Smooth muscle cell (in vitro differentiated cells): ENCODE data around the gene PIK3R2. TPM values are rescaled to one million over a fixed set of nuclear protein-coding genes. Genes with fewer than 3 reads are reported as not detected.
"Not testable (repeated sequence)": the region's sequence is repeated elsewhere in the genome, so short reads cannot be mapped to it uniquely, and the experiment has no call there.

Experiments used
- DNase-seq: peaks from one replicate; lab custom pipeline; 2025; ENCODE audit not compliant: unreplicated experiment; lab: John Stamatoyannopoulos, UW
- H2AFZ ChIP-seq: fragments of 200-600 bp; sonication (generic); 2 replicates; pipeline ENCODE4 v1.6.0; 2016; ENCODE audit warnings: antibody characterized with exemption, low read depth, mild to moderate bottlenecking
- H3F3A ChIP-seq: fragments of 200-600 bp; sonication (generic); 2 replicates; pipeline ENCODE4 v1.6.0; 2017; ENCODE audit warnings: antibody characterized with exemption, low read depth
- H3K27ac ChIP-seq: fragments of 200-600 bp; sonication (generic); 2 replicates; pipeline ENCODE4 v1.5.1; 2016; ENCODE audit warnings: low read depth, mild to moderate bottlenecking
- H3K27me3 ChIP-seq: fragments of 200-600 bp; sonication (generic); 2 replicates; pipeline ENCODE4 v1.6.1; 2016; ENCODE audit warnings: low read depth, mild to moderate bottlenecking
- H3K36me3 ChIP-seq: fragments of 200-600 bp; sonication (generic); 2 replicates; pipeline ENCODE4 v1.5.1; 2016; ENCODE audit warnings: low read depth
- H3K4me1 ChIP-seq: fragments of 200-600 bp; sonication (generic); 2 replicates; pipeline ENCODE4 v1.5.1; 2016; ENCODE audit warnings: low read depth
- H3K4me2 ChIP-seq: fragments of 200-600 bp; sonication (generic); 2 replicates; pipeline ENCODE4 v1.6.0; 2016; ENCODE audit warnings: mild to moderate bottlenecking
- H3K4me3 ChIP-seq: fragments of 200-600 bp; sonication (generic); 2 replicates; pipeline ENCODE4 v1.5.1; 2016; ENCODE audit warnings: mild to moderate bottlenecking
- H3K79me2 ChIP-seq: fragments of 200-600 bp; sonication (generic); 2 replicates; pipeline ENCODE4 v1.6.0; 2016; ENCODE audit warnings: low read depth, mild to moderate bottlenecking
- H3K9ac ChIP-seq: fragments of 200-600 bp; sonication (generic); 2 replicates; pipeline ENCODE4 v1.6.0; 2016; ENCODE audit warnings: low read depth
- H3K9me3 ChIP-seq: fragments of 200-600 bp; sonication (generic); replicated peaks from 2 replicates; pipeline ENCODE4 v1.5.1; 2016; ENCODE audit warnings: low read depth
- H4K20me1 ChIP-seq: fragments of 200-600 bp; sonication (generic); 2 replicates; pipeline ENCODE4 v1.6.0; 2016; ENCODE audit warnings: low read depth
- WGBS: methylation state at CpG from one replicate; pipeline ENCODE4 v1.1.7; 2016; ENCODE audit warnings: low lambda C conversion rate; 5-methylcytosine and 5-hydroxymethylcytosine counted together
- polyA plus RNA-seq: library from polyadenylated mRNA; unstranded; fragments of >200 nt; fragmentation: Nextera tagmentation; extraction: Ambion mirVana; gene quantifications from 2 replicates; pipeline ENCODE4 v1.2.1, GENCODE V29; 2016
- total RNA-seq: library from RNA; depleted of rRNA; stranded (reverse); fragments of >200 nt; gene quantifications from 2 replicates; pipeline ENCODE4 v1.2.3, GENCODE V29; 2014
- TF ChIP-seq, protein P1 (sequence below): fragments of 200-600 bp; sonication (generic); IDR thresholded peaks from 2 replicates; pipeline ENCODE4 v1.5.1; 2017; ENCODE audit warnings: borderline replicate concordance, mild to moderate bottlenecking, antibody characterized with exemption; ENCODE audit not compliant: insufficient read depth, poor library complexity, severe bottlenecking

Gene PIK3R2
- total RNA-seq (22.2 and 22.9 TPM in 2 replicates), polyA plus RNA-seq (37.1 and 50.1 TPM in 2 replicates)

DNA sequence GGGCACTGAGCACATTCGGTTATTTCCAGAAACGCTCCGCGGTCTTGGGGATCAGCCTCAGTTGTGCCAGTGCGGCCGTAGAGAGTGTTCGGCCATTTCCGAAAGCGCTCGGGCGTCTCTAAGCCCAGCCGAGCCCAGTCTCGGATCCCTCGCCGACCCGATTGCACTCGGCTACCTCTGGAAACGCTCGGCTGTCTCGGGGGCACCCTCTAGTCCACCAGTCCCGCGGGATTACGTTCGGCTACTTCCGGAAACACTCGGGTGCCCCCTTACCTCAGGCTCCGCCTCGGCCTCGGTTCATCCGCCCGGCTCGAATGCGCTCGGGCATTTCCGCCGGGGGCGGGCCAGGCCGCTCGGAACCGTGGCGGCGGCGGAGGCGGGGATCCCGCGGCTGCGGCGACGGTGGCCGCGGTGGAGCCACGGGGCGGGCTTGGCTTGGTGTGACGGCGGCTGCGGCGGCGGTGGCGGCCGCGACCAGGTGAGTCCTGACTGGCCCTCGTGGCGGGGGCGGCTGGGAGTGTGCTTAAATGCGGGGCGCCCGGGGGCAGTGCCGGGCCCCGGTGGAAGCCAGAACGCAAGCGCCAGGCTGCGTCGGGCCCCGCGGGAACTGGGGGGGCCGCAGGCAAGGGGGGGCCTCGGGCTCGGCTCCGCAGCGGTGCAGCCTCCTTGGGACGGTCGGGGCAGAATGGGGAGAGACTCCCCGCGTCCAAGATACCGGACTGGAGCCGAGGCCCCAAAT lies at the start of gene PIK3R2:
TSS of gene PIK3R2 (plus strand) at position 347 of the 739 bp plus-strand sequence. CDS start 2,717 bp downstream, outside the sequence.
- peak; percentile 88 for DNase-seq
- Histone ChIP-seq H3F3A (peaks cover 5% of the 10 kb centered on the region), H2AFZ (peak within 1 kb of the TSS; percentile 78), H3K4me2 (peak within 1 kb of the TSS; percentile 99), H3K27ac (peak within 1 kb of the TSS; percentile 94), H3K9me3 (no peaks in the 10 kb centered on the region), H3K36me3 (no peaks in the 10 kb centered on the region), H3K4me3 (peak within 1 kb of the TSS; percentile 83), H3K79me2 (peaks cover 24% of the 10 kb centered on the region), H4K20me1 (peaks cover 31% of the 10 kb centered on the region), H3K27me3 (no peaks in the 10 kb centered on the region), H3K9ac (peak within 1 kb of the TSS; percentile 97), H3K4me1 (peaks cover 12% of the 10 kb centered on the region)
- TF ChIP-seq, protein P1, sequence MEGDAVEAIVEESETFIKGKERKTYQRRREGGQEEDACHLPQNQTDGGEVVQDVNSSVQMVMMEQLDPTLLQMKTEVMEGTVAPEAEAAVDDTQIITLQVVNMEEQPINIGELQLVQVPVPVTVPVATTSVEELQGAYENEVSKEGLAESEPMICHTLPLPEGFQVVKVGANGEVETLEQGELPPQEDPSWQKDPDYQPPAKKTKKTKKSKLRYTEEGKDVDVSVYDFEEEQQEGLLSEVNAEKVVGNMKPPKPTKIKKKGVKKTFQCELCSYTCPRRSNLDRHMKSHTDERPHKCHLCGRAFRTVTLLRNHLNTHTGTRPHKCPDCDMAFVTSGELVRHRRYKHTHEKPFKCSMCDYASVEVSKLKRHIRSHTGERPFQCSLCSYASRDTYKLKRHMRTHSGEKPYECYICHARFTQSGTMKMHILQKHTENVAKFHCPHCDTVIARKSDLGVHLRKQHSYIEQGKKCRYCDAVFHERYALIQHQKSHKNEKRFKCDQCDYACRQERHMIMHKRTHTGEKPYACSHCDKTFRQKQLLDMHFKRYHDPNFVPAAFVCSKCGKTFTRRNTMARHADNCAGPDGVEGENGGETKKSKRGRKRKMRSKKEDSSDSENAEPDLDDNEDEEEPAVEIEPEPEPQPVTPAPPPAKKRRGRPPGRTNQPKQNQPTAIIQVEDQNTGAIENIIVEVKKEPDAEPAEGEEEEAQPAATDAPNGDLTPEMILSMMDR: no peak
- under 1% methylated on average over 66 of the region's 86 CpGs for WGBS

DNA sequence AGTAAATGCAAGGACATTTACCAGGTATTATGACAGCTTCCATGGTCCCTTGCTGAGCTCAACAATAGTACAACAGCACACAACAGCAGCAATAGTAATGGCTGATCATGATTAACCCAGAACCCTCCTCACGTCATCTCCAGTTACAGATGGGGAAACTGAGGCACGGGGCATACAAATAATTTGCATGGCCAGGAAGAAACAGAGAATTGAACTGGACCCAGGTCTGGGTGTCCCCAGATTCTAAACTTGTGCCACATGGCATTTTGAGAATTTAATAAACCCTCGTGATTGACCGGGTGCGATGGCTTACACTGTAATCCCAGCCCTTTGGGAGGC lies 48.2 kb upstream of the PIK3R2 start:
- H3K4me2 ChIP-seq: peak overlapping the region; percentile 85
- H3K9ac ChIP-seq: peak overlapping the region; percentile 74
- peaks cover under 1% of the 10 kb centered on the region for H3K27me3 ChIP-seq
- H3K27ac ChIP-seq: peak overlapping the region; percentile 87
- TF ChIP-seq, protein P1: no peak
- no peak for DNase-seq
- WGBS: 81% methylated on average over 5 of the region's 5 CpGs
- peaks cover 4% of the 10 kb centered on the region for H3K4me1 ChIP-seq
- H4K20me1 ChIP-seq: no peaks in the 10 kb centered on the region
- H3K4me3 ChIP-seq: peak overlapping the region; percentile 49
- H3K9me3 ChIP-seq: no peaks in the 10 kb centered on the region
- H3F3A ChIP-seq: no peaks in the 10 kb centered on the region
- H2AFZ ChIP-seq: peak overlapping the region; percentile 81
- H3K36me3 ChIP-seq: no peaks in the 10 kb centered on the region
- no peaks in the 10 kb centered on the region for H3K79me2 ChIP-seq

DNA sequence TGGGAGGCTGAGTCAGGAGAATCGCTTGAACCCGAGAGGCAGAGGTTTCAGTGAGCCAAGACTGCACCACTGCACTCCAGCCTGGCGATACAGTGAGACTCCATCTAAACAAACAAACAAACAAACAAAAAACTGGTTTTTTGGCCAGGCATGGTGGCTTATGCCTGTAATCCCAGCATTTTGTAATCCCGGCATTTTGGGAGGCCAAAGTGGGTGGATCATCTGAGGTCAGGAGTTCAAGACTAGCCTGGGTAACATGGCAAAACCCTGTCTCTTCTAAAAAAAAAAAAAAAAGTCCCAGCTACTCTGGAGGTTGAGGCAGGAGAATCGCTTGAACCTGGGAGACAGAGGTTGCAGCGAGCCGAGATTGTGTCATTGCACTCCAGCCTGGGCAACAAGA lies 47.7 kb upstream of the PIK3R2 start:
- WGBS: 88% methylated on average over 7 of the region's 7 CpGs
- H3F3A ChIP-seq: not testable (repeated sequence)

DNA sequence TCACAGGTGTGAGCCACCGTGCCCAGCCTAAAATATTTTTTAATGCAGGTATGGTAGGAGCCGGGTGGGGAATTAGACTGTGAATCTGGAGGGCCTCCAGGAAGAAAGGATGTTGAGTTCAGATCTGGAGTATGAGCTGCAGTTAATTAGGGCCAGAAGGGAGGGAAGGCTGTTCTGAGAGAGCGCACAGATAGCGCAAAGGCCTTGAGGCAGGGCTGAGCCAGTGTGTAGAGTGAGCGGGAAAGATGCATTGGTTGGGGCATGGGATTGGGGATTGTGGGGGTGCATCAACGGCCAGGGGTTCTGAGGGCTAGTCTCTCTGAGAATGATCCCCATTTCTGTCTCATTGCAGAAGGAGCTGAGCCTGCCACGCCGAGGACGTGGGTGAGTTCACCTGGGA lies 45.7 kb upstream of the PIK3R2 start:
- no peak overlapping the region for H2AFZ ChIP-seq
- 98% methylated on average over 8 of the region's 9 CpGs for WGBS
- DNase-seq: no peak

More for the DNA sequence above, 47.7 kb upstream of the PIK3R2 start:
- H2AFZ ChIP-seq, DNase-seq, H3K79me2 ChIP-seq, H3K36me3 ChIP-seq, H3K4me2 ChIP-seq, H4K20me1 ChIP-seq, H3K4me3 ChIP-seq, H3K4me1 ChIP-seq, H3K9me3 ChIP-seq, H3K27ac ChIP-seq, H3K9ac ChIP-seq, H3K27me3 ChIP-seq: not testable (repeated sequence)

More for the DNA sequence above, 45.7 kb upstream of the PIK3R2 start:
- Histone ChIP-seq H3K36me3 (no peaks in the 10 kb centered on the region), H3K4me2 (no peak overlapping the region), H3K9ac (no peak overlapping the region), H3K9me3 (no peaks in the 10 kb centered on the region), H3K27me3 (no peaks in the 10 kb centered on the region), H3K27ac (no peak overlapping the region), H4K20me1 (no peaks in the 10 kb centered on the region), H3K79me2 (no peaks in the 10 kb centered on the region), H3K4me1 (no peaks in the 10 kb centered on the region), H3K4me3 (no peak overlapping the region), H3F3A (no peaks in the 10 kb centered on the region)
- TF ChIP-seq, protein P1: no peak
